ENCODE results near the gene SEMA5A. TPM values are rescaled to one million over a fixed set of nuclear protein-coding genes. Genes with fewer than 3 reads are reported as not detected.

Gene SEMA5A
- polyA plus RNA-seq, 3 donors: not detected

DNA sequence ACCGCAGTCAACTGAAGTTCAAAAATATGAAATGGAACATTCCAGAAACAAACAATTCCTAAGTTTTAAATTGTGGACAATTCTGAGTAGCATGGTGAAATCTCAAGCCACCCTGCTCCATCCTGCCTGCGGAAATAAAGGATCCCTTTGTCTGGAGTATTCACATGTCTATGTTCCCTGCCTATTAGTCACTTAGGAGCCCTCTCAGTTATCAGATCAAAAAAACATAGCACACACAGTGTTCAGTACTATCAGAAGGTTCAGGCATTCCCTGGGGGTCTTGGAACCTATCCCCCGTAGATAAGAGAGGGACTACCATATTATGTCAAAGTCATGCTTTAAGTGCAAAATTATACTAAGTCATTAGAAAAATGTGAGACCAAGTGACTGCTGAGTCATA is 300.8 kb downstream of the SEMA5A start:
- Mint-ChIP-seq H3K27ac (no peak overlapping the region), H3K27me3 (ENCODE audit: low read depth in 3 of 3) (peaks cover 0 to 4% (median 3%) of the 10 kb centered on the region in 3 donors), H3K4me1 (no peaks in the 10 kb centered on the region), H3K36me3 (no peaks in the 10 kb centered on the region), H3K9me3 (peaks cover 0 to 9% (median 0%) of the 10 kb centered on the region in 7 donors), H3K4me3 (no peak overlapping the region)
- no peaks in the 10 kb centered on the region for H3K27me3 ChIP-seq (ENCODE audit: control insufficient read depth in 2 of 2, insufficient read depth in 2 of 2, low read length in 2 of 2)
- no peak for DNase-seq
- no peaks in the 10 kb centered on the region for H3K79me2 ChIP-seq (ENCODE audit: insufficient read depth, low read length)
- no peaks in the 10 kb centered on the region for H4K20me1 ChIP-seq (ENCODE audit: insufficient read depth, low read length)
- no peak overlapping the region for H3K4me2 ChIP-seq (replicated peaks; ENCODE audit: extremely low read depth, low read length, poor library complexity, severe bottlenecking)
- no peak overlapping the region for H3K9ac ChIP-seq (ENCODE audit: insufficient read depth, low read length, poor library complexity, severe bottlenecking)
- WGBS (ENCODE audit: insufficient coverage): 100% methylated on average over 1 of the region's 3 CpGs
- TF ChIP-seq, protein P1, sequence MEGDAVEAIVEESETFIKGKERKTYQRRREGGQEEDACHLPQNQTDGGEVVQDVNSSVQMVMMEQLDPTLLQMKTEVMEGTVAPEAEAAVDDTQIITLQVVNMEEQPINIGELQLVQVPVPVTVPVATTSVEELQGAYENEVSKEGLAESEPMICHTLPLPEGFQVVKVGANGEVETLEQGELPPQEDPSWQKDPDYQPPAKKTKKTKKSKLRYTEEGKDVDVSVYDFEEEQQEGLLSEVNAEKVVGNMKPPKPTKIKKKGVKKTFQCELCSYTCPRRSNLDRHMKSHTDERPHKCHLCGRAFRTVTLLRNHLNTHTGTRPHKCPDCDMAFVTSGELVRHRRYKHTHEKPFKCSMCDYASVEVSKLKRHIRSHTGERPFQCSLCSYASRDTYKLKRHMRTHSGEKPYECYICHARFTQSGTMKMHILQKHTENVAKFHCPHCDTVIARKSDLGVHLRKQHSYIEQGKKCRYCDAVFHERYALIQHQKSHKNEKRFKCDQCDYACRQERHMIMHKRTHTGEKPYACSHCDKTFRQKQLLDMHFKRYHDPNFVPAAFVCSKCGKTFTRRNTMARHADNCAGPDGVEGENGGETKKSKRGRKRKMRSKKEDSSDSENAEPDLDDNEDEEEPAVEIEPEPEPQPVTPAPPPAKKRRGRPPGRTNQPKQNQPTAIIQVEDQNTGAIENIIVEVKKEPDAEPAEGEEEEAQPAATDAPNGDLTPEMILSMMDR (IDR thresholded peaks at IDR 0.05): no peak
- no peak overlapping the region for H2AFZ ChIP-seq (ENCODE audit: insufficient read depth, low read depth, low read length, poor library complexity, severe bottlenecking)
- no peak overlapping the region for H3K4me3 ChIP-seq (replicated peaks in 1 of 3; ENCODE audit: low read depth in 2 of 3, low read length in 3 of 3)
- no peaks in the 10 kb centered on the region for H3K36me3 ChIP-seq (replicated peaks in 1 of 2; ENCODE audit: control insufficient read depth in 1 of 2, insufficient read depth in 2 of 2, low read length in 2 of 2)
- H3K27ac ChIP-seq (ENCODE audit: low read depth in 1 of 2, low read length in 2 of 2): no peak overlapping the region
- no peaks in the 10 kb centered on the region for H3K4me1 ChIP-seq (ENCODE audit: control insufficient read depth in 1 of 2, insufficient read depth in 2 of 2, low read length in 2 of 2)
- H3K9me3 ChIP-seq (replicated peaks in 1 of 2; ENCODE audit: control insufficient read depth in 1 of 2, insufficient read depth in 1 of 2, low read length in 2 of 2): no peaks in the 10 kb centered on the region
- intact Hi-C loops (cut with micrococcal nuclease): no loop called here

DNA sequence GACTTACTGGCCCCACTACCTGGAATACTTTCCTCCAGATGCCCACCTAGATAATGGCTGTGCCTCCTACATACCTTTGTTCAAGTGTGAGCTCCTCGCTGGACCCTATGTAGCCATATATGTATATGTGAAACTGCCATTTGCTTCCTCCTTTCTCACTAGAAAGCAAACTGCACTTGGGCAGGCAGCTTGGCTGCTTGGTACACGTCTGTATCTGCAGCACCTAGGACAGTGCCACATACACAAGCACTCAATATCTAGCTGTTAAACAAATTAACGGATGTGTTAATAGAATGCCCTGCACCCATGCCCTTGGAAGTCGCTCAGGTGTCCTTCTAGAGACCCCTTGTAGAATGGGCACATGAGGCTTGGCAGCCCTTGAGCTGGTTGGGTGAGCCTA is 301.5 kb downstream of the SEMA5A start:
- Histone ChIP-seq H4K20me1 (ENCODE audit: insufficient read depth, low read length) (no peaks in the 10 kb centered on the region), H3K36me3 (replicated peaks in 1 of 2; ENCODE audit: control insufficient read depth in 1 of 2, insufficient read depth in 2 of 2, low read length in 2 of 2) (no peaks in the 10 kb centered on the region), H3K9ac (ENCODE audit: insufficient read depth, low read length, poor library complexity, severe bottlenecking) (no peak overlapping the region), H2AFZ (ENCODE audit: insufficient read depth, low read depth, low read length, poor library complexity, severe bottlenecking) (no peak overlapping the region), H3K27me3 (ENCODE audit: control insufficient read depth in 2 of 2, insufficient read depth in 2 of 2, low read length in 2 of 2) (no peaks in the 10 kb centered on the region), H3K27ac (ENCODE audit: low read depth in 1 of 2, low read length in 2 of 2) (no peak overlapping the region), H3K4me3 (replicated peaks in 1 of 3; ENCODE audit: low read depth in 2 of 3, low read length in 3 of 3) (no peak overlapping the region), H3K4me1 (ENCODE audit: control insufficient read depth in 1 of 2, insufficient read depth in 2 of 2, low read length in 2 of 2) (no peaks in the 10 kb centered on the region), H3K79me2 (ENCODE audit: insufficient read depth, low read length) (no peaks in the 10 kb centered on the region), H3K4me2 (replicated peaks; ENCODE audit: extremely low read depth, low read length, poor library complexity, severe bottlenecking) (no peak overlapping the region), H3K9me3 (replicated peaks in 1 of 2; ENCODE audit: control insufficient read depth in 1 of 2, insufficient read depth in 1 of 2, low read length in 2 of 2) (no peaks in the 10 kb centered on the region)
- Mint-ChIP-seq H3K27me3 (ENCODE audit: low read depth in 3 of 3) (peaks cover 0 to 4% (median 3%) of the 10 kb centered on the region in 3 donors), H3K4me3 (no peak overlapping the region), H3K36me3 (no peaks in the 10 kb centered on the region), H3K27ac (no peak overlapping the region), H3K9me3 (peaks cover 0 to 7% (median 0%) of the 10 kb centered on the region in 7 donors), H3K4me1 (no peaks in the 10 kb centered on the region)
- WGBS (ENCODE audit: insufficient coverage): 66% methylated on average over 3 of the region's 4 CpGs
- intact Hi-C loops (cut with micrococcal nuclease): no loop called here
- DNase-seq: no peak
- TF ChIP-seq, protein P1 (IDR thresholded peaks at IDR 0.05): no peak
